ELR (cell line): Measurements from ENCODE around the gene ZFHX3.
A peak's percentile ranks its signal among the peaks of the same experiment; 100 is the strongest.

Experiments
- DNase-seq: peaks from one replicate; pipeline ENCODE4 v3.0.0-alpha.2; 2015; ENCODE audit warnings: low read depth

ZFHX3 gene

GRCh38 chr16:72875291-72876031, 172.5 kb downstream of the ZFHX3 start:
- DNase-seq = no peak

- DNase-seq = peak; percentile 42
Measured at GRCh38 chr16:72873853-72874252, 174.1 kb downstream of the ZFHX3 start.

- no peak for DNase-seq
Measured at GRCh38 chr16:72873044-72873443, 174.9 kb downstream of the ZFHX3 start.

GRCh38 chr16:72865835-72866234, 182.1 kb downstream of the ZFHX3 start:
- no peak for DNase-seq

GRCh38 chr16:72865258-72865657, 182.7 kb downstream of the ZFHX3 start:
- DNase-seq = no peak

- no peak for DNase-seq
Measured at GRCh38 chr16:72864130-72864833, 183.6 kb downstream of the ZFHX3 start.

GRCh38 chr16:72862090-72862489, 185.8 kb downstream of the ZFHX3 start:
- DNase-seq = no peak

- no peak for DNase-seq
Measured at GRCh38 chr16:72860726-72861562, 187.0 kb downstream of the ZFHX3 start.

GRCh38 chr16:72859581-72859980, 188.3 kb downstream of the ZFHX3 start:
- no peak for DNase-seq

GRCh38 chr16:72858665-72859493, 189.0 kb downstream of the ZFHX3 start:
- no peak for DNase-seq

GRCh38 chr16:72857834-72858664, 189.9 kb downstream of the ZFHX3 start:
- DNase-seq = no peak

GRCh38 chr16:72856797-72857196, 191.1 kb downstream of the ZFHX3 start:
- peak; percentile 43 for DNase-seq

GRCh38 chr16:72854267-72854959, 193.5 kb downstream of the ZFHX3 start:
- DNase-seq = no peak

- no peak for DNase-seq
Measured at GRCh38 chr16:72853575-72854266, 194.2 kb downstream of the ZFHX3 start.

- DNase-seq = no peak
Measured at GRCh38 chr16:72852421-72852820, 195.5 kb downstream of the ZFHX3 start.

- DNase-seq = no peak
Measured at GRCh38 chr16:72850853-72851252, 197.1 kb downstream of the ZFHX3 start.

- no peak for DNase-seq
Measured at GRCh38 chr16:72850021-72850420, 197.9 kb downstream of the ZFHX3 start.

GRCh38 chr16:72848759-72849664, 198.9 kb downstream of the ZFHX3 start:
- peak; percentile 88 for DNase-seq

- no peak for DNase-seq
Measured at GRCh38 chr16:72848028-72848400, 199.9 kb downstream of the ZFHX3 start.
